Activated CD4-positive, alpha-beta T cell treated with anti-CD3 and anti-CD28 coated beads for 4 hours (primary cell): Measurements from ENCODE around the gene CUL3.
"Not testable (repeated sequence)": the region's sequence is repeated elsewhere in the genome, so short reads cannot be mapped to it uniquely, and the experiment has no call there.

ENCODE experiments used
- DNase-seq, 2 donors: peaks; one replicate each; pipeline ENCODE4 v3.0.0-alpha.2; 2020

CUL3 gene

GRCh38 chr2:224532931-224533330 is 52.2 kb downstream of the CUL3 start:
- no peak for DNase-seq

GRCh38 chr2:224532441-224532840 is 52.7 kb downstream of the CUL3 start:
- DNase-seq, result no peak

- DNase-seq, result no peak
These were observed 57.0 kb downstream of the CUL3 start for GRCh38 chr2:224528171-224528570.

GRCh38 chr2:224525774-224526173 is 59.4 kb downstream of the CUL3 start:
- no peak for DNase-seq

- no peak for DNase-seq
These were observed 60.5 kb downstream of the CUL3 start for GRCh38 chr2:224524657-224525056.

- DNase-seq, result no peak
These were observed 61.3 kb downstream of the CUL3 start for GRCh38 chr2:224523626-224524577.

- not testable (repeated sequence) for DNase-seq
These were observed 62.7 kb downstream of the CUL3 start for GRCh38 chr2:224522483-224522882.

GRCh38 chr2:224520064-224520463 is 65.1 kb downstream of the CUL3 start:
- no peak for DNase-seq

GRCh38 chr2:224518806-224519580 is 66.2 kb downstream of the CUL3 start:
- DNase-seq, result no peak

GRCh38 chr2:224517963-224518362 is 67.2 kb downstream of the CUL3 start:
- no peak for DNase-seq

GRCh38 chr2:224516393-224516792 is 68.8 kb downstream of the CUL3 start:
- not testable (repeated sequence) for DNase-seq

GRCh38 chr2:224513991-224514390 is 71.2 kb downstream of the CUL3 start:
- DNase-seq, result no peak

- no peak for DNase-seq
These were observed 77.4 kb downstream of the CUL3 start for GRCh38 chr2:224507789-224508188.

GRCh38 chr2:224506494-224506893 is 78.7 kb downstream of the CUL3 start:
- DNase-seq, result no peak

GRCh38 chr2:224498991-224499390 is 86.2 kb downstream of the CUL3 start:
- no peak for DNase-seq

- no peak for DNase-seq
These were observed 92.6 kb downstream of the CUL3 start for GRCh38 chr2:224492531-224492930.

- not testable (repeated sequence) for DNase-seq
These were observed 97.2 kb downstream of the CUL3 start for GRCh38 chr2:224487940-224488339.

- DNase-seq, result not testable (repeated sequence)
These were observed 99.8 kb downstream of the CUL3 start for GRCh38 chr2:224485081-224486014.

GRCh38 chr2:224479826-224480225 is 105.3 kb downstream of the CUL3 start:
- no peak for DNase-seq

GRCh38 chr2:224472827-224473226 is 112.3 kb downstream of the CUL3 start:
- no peak for DNase-seq

GRCh38 chr2:224472137-224472536 is 113.0 kb downstream of the CUL3 start:
- no peak for DNase-seq

- no peak for DNase-seq
These were observed 115.7 kb downstream of the CUL3 start for GRCh38 chr2:224469374-224469964.
